T-helper 2 cell (primary cell): ENCODE data around the gene LAMA2.

Experiments used
- DNase-seq, 5 experiments: peaks; one replicate each; pipeline versions ENCODE4 v3.0.0 to v3.0.0-alpha.2; 2012 to 2022

Gene LAMA2

DNA sequence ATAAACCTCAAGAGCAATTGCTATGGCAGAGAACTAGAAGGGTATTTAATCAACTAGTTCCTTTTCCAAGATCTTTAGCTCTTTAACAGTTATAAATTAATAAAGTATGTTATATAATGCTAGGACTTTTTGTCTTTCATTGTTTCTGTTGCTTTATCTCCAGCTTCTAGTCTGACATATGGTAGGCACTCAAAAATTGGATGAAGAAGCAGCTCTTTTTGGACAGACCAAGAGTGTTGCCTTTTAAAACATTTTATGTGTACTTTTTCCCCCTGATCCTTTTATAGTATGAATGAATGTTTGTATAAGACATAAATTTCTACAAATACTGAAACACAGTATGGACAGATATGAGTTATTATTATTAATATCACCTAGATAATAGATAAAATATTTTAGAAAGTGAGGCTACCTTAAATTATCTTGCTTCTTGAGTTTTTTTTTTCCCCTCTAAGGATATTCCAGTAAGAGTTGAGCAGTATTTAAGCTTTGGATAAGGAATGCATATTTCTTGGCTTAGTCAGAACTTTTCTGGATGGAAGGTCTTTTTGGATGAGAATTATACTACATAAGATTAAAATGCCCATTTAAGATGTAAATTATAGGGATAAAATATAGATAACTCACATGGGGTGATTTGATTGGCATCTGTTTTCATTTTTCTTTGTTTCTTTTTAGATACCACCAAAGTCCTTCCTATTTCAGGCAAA is 16.6 kb downstream of the LAMA2 start:
- DNase-seq, result no peak

DNA sequence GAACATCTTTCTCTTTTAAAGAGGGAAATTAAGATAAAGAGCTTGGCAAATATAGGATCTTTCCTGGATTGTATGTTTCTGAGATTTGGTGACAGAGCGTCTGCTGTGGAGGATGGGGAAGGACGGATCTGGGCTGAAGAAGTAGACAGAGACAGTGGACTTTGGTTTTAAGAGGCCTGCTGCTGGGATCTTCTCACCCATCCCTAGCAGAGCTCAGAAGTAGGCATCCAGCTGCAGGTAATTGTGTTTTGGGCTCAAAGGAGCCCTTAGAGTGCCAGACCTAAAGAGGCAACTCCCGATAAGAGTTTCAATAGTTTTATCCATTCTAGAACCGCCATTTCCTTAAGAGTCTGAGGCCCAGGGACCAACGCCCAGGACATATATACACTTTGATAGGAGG is 20.8 kb downstream of the LAMA2 start:
- no peak for DNase-seq

DNA sequence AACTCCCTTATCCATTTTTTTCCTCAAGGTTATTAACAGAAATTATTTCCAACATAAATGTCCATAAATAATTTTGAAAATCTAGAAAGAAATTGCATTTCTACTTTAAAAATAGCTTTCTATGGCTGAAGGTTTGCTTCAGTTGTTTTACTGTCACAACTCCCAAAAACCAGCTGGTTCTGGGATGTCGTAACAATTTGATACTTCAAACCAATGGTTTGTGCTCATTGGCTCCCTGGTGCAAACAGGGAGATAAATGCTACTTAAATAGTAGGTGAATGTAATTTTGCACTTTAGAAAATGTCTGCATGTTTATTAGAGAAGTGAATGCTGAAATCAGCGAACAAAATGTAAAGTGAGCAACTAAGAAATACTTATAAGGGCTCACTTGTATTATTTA is 31.1 kb downstream of the LAMA2 start:
- no peak for DNase-seq

DNA sequence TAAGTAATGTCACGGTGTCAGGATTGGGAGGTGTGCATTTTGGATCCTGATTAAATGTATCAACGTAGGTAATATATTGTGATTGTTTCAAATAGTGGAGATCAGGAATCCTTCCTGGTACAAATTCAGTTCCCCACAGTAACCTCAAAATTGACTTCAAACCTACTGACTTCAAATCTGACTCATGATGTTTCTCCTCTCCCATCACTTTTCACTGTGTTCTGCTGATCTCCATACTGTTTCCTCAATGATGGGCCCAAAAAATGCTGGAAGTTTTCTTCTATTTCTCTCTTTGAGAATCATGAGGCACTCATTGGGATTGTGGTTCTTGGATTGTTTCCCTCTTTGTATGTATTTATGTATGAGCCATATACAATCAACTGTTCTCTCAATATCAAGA is 35.9 kb downstream of the LAMA2 start:
- DNase-seq, result no peak

DNA sequence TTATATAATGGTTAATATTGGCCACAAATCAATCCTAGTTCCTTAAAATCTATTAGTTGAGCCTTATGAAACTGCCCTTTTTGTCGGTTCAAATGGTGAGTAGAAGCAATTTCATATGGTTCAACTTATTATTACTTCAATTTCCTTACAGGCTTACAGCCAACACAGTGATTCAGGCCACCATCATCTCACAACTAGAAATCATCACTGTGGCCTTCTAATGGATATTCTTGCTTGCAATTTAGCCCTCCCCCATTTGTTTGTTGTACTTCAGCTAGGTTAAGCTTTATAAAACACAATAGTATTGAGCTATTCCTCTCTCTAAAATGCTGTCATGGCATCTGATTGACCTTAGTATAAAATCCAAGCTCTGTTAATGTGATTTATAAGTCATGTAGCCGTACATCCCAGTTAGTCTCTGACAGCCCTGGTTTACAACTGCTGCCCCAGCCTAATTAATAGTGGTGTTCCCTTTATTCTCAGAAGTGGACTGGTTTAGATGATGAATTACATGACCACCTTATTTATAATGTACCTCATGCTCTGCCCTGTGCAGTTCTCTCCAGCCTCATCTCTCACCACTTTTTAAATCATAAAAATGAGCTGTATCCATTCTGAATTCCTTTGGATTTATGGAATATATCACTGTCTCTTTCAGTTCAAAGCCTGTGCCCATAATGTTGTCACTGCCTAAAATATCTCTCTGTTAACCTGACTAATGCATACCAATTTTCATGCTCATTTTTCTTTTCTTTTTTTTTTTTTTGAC is 36.7 kb downstream of the LAMA2 start:
- no peak for DNase-seq

DNA sequence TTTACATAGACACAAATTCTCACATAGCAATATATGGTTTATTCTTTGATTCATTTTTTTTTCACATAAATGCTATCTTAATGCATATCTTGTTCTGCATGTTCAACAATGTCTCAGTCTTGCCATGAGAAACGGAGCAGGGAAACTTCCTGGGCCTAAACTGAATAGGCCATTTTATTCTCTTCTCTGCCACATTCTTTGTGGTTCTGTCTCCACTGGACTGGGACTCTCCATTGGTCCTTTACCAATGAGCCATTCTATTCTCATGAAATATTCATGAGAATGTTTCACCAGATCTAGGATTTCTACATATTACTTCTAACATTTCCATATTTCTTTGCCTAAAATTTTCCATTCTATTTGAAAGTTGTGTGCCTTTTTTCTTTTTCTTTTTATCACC is 42.8 kb downstream of the LAMA2 start:
- DNase-seq, result no peak

DNA sequence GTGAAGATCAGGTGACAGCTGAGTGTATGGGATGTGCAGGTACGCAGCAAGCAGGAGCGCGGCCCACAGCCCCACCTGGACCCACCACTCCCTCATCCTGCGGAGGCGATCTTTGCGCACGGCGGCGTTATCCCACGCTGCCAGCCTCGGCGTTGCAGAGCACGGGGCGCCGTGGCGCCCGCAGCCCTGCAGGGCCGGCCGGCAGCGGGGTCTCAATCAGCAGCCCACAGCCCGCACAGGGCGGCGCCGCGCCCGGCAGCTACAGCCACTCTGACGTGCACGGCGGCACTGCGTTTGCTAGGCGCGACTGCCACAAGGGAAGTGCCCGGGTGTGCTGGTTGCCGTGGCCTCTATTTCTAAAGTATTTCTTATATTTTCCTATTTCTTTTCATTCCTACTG is 46.9 kb downstream of the LAMA2 start:
- DNase-seq, result no peak

DNA sequence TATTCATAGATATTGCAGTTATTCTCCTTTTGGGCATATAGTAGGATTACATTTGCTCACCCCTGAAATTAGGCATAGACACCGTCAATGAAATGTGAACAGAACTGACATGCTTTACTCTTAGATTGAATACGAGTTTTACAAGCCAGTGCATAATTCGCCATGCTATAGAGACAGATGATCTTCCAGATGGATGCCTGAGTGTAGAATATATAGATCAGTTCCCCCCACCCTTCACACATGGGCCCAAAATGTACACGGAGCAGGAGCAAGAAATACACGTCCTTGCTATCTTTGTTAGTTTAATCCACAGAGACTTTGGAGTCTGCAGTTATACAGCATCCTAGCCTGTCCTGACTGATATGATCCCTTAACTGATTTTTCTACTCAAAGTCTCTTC is 47.4 kb downstream of the LAMA2 start:
- no peak for DNase-seq

DNA sequence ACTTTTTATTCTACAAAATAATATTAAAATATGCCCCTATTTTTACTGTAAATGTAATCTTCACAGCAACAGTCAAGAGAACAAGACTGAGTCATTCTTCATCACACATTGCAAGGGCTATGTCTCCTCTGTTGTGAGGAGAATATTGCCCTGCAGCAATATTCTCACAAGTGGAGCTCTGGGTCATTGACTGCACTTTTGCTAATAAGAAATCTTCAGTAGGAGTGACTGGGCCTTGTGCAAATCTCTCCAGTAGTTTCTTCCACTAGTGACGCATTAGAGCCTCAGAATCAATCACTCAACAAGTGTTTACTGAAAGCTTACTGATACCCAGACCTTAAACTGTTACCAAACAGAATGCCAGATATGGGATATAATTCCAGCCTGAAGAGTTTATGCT is 49.1 kb downstream of the LAMA2 start:
- no peak for DNase-seq

DNA sequence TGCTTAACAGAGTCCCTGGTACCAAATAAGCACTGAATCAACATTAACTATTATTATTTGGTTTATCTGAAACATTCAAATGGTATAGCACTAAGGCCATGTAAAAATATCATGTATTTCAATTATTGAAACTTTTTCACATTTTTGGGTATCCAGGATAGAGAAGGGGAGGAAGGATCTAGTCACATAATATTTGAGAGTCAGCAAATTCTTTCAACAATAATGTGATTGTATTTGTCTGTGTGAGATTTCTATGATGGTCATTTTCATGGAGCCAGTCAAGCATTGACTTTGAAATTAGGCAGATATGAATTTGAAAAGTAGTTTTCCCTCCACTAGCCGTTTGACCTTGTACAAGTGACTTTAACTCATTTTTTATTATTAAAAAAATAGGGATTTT is 67.9 kb downstream of the LAMA2 start:
- DNase-seq, result no peak

DNA sequence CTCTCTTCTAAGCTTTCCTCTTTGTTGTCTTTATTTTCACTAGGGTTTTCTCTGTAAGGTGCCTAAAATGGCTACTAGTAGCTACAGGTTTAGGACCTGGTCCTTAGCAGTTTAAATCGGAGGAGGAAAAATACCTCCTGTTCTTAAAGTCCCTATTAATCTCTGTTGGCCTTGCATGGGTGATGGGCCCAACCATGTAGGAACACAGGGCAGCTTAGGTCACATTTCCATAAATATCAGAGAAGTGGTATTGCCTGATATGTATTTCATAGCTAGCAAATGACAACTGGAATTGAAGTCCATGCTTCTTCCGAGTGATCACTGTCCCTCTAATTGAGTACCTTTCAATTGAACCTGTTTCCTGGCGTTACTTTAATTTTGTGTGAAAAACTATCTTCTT is 70.0 kb downstream of the LAMA2 start:
- DNase-seq, result no peak

DNA sequence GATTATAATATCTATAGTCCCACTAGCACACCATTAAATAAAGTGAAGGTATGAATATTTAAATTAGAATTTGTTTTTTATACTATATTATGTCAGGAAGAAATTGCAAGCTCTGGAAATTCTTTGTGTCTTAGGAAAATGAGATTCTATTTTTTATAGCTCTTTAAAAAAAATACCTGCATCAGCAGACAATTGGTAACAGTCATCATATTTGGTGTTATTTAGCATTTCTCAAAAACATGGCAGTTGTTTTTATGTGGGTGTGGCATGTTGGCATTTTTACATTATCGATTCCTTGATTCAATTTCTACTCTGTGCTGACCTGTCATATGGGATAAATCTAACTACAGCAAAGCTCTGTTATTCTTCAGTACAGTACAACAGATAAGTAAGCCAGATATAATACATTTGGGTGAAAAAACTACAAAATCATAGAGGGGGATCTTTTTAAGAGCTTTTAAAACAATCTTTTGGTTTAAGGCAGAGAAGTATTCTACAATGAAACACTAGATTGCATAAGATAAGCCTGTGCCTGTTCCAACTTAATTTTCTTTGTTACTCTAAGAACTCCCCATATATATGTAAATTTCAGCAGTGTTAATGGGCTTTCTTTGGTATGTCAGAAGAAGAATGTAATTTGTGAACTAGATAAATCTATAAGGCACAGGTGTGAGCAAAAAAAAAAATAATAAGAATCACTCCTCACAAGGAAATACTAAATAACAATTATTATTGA is 71.5 kb downstream of the LAMA2 start:
- no peak for DNase-seq

DNA sequence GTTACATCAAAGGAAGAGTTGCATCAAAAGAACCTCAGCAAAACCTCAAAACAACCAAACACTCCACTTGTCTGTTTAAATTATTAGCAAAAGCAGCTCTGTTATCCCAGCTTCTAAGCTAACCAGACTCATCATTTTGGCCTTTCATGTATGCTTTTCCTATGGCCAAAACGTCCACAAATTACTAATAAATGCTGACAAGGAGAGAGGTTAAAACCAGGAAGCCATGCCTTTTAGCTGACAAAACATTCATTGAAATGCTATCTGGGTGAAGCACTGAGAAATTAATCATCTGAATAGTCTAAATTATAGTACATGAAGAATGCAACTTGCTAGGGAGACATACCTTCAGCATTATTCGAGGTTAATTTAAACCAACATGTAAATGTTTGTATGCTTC is 80.6 kb downstream of the LAMA2 start:
- DNase-seq, result no peak

DNA sequence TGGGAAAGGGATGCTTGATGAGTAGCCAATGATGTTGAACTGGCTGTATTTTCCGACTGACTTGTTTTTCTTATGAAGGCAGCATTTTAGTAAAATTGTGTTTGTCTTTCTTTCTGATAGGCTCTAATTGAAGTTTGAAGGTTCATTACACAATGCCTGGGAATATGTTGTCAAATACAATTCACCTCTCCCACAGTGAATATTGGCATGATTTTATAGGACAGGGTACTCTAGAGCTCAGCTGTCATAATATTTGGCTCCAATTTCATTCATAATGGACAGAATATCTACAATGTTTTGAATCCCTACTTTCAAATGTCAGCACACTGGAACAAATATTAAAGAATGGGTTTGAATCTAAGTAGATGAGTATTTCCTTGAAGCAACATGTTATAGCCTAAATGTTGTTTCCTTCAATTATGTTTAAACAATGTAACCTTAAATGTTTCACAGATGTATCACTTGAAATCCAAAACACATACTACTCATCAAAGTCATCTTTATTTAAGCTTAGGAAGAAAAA is 81.4 kb downstream of the LAMA2 start:
- DNase-seq, result no peak

DNA sequence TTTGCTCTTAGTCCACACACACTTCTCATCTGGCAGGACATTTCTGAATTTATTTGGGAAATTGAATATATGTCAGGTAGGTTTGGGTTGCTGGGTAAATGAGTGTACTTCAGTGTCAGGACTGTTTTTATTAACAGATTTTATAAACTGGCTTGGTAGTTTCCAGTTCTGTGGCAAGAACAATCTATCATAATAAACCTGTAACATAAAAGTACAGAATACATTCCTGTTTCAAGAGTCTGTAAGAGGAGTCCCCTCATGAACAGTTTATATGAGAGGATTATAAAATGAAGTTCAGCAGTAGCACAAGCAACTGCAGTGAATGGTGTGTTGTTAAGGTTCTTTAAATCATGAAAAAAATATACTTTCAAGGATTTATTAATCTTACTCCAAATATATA is 81.8 kb downstream of the LAMA2 start:
- no peak for DNase-seq

DNA sequence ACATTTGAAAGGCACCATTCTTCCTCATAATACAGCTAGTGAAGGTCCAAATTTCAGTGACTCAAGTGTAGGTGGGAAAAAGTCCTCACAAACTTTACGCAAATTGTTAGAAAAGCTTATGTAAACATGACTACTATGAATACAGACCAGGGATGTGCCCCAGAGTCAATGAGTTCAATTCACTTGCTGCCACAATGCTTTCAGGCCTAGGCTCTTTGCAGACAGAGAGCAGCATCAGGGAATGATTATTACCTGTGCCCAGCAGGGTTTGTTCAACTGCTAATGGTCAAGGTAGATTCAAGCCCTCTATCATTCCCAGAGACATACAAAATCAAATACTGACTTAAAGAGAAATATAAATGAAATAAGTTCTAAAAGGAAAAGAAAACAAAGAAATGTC is 84.0 kb downstream of the LAMA2 start:
- DNase-seq, result no peak

DNA sequence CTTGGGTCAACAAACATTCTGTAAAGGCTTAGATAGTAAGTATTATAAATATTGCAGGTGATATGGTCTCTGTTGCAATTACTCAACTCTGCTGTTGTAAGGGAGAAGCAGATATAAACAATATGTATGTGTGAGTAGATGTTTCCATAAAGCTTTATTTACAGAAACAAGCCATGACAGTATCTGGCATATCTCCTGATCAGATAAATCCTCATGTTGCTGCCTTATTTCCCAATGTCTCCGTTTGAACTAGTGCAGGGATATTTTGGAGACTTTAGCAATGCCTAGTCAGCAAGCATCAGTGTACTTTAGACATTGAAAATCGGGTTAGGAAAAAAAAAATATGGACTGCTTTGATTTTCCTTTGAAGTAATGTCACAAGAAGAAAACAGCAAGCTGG is 96.1 kb downstream of the LAMA2 start:
- DNase-seq, result no peak

DNA sequence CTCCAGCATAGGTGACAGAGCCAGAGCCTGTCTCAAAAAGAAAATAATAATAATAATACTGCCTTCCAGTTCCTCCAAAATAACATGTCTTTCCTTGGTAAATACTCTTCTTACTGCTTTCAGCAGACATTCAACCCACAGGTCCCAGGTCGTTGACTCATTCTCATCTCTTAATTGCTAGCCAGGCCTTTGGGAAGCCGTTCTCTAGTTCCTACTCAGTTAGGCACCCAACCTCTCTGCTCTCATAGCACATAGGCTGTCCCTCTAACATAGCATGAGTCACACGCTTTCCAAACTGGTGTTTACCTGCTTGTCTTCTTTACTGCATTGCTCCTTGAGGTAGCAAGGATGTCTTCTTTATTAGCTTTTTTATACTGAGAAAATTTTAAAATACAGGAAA is 98.8 kb downstream of the LAMA2 start:
- no peak for DNase-seq

DNA sequence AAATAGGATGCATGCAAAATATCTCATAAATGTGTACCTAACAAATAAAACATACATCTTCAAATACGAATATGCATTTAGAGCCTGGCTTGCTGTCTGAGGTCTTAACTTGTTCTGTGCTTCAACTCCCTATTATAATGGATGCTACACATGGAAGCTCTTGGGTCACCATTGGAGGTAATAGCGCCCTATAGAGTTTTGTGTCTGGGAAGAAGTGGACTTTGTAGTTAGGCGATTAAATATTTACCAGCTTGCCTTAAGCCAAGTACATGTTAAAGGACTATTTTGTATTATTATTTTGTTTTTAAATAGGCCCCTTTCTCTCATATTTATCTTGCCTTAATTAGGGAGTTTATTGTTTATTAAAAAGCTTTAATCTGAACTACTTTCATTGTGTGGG is 107.4 kb downstream of the LAMA2 start:
- DNase-seq, result no peak

DNA sequence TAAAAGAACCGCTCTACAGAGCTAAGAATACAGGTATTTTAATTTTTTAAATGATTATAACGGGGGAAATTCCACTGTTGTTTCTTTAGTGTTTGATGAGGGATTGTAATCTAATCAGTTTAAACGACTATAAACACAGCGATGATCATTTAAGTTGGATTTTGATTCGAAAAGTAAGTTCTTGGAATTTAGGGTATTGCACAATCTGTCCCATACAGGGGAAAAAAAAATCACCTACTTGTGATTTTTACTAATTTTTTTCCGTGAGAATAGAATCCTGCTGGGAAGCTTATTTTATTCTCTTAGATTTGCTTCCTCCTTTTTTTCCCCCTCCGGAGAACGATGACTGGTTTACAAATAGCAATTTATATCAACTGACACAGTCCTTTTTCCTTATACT is 108.0 kb downstream of the LAMA2 start:
- no peak for DNase-seq

DNA sequence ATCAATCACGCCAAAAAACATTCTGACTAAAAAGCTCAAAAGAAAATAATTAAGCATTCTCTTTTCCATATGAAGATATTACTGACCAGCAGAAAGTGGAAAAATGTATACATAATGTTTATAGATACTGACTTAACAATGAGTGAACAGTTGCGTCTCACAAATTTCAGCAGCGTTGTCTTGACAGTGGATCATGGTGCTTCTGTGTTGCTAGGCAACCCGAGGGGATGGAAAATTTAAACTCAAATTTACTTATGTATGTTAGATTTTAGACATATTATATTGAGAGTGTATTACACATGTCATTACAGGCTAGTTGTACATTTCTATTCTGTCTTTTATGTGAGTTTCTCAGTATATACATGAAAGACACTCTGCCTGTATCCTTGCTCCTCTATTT is 110.2 kb downstream of the LAMA2 start:
- DNase-seq, result no peak

DNA sequence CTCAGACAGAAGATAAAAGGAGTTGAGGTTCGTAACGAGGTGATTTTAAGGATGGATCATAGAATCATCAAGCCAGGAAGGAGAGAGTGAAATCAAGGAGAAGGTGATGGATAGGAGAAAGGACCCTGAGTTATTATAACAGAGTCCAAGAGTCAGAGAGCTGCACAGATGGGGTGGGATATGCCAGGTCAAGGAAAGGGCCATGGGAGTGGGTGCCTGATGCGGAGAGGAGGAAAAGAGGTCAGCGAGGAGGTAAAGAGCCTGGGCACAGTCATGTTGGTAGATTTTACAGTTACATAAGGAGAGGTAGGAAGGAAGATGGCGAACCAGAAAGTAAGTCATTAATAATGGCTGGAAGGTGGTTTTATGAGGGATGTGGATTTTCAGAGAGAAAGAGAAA is 114.9 kb downstream of the LAMA2 start:
- no peak for DNase-seq

DNA sequence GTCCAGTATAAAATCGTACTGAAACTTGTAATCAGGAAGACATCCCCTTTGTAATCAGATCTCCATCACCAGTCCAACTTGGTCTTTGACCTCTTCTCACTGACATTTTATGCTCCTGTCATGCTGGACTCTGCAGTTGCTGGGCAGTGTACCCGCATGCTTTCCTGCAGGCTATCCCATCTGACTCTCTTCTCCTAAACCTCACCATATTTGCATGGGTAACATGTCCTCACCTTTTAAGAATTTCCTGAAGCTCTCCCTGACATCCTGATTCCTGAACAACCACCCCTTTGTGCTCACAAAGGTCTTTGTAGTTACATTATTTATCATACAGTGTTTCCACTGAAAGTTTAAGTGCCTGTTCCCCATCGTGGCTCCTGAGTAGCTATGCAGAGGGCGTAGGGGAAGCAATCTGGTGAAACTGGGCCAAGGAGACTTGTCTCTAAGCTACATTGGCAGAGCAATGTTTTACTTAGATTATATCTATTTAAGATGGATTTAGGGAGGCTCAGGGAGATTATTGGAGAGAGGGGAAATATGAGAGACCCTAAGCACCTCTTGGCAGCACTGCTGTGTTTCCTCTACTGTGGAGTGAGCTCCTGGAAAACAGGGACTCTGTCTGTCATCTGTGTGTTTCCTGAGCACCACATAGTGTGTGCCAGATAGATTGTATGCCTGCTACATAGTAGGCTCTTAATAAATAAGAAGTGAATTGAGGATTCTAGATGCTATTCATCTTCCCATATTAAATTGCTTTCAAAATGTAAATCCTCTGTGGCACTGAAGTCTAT is 124.0 kb downstream of the LAMA2 start:
- no peak for DNase-seq
